ENCODE results near the gene NR6A1. TPM values are rescaled to one million over a fixed set of nuclear protein-coding genes. Genes with fewer than 3 reads are reported as not detected.

Gene NR6A1
- polyA plus RNA-seq, 1 experiment, result 0.25 TPM

- Histone ChIP-seq H3K27me3 (ENCODE audit: control insufficient read depth, insufficient read depth, low read length) (peaks cover 8% of the 10 kb centered on the region), H3K4me3 (ENCODE audit: low read depth, low read length) (no peak overlapping the region), H3K36me3 (ENCODE audit: control insufficient read depth, insufficient read depth, low read length) (no peaks in the 10 kb centered on the region)
- no peak for TF ChIP-seq CTCF (IDR thresholded peaks at IDR 0.05; ENCODE audit: insufficient read depth, low read depth, low read length)
- ChIA-PET CTCF (interaction anchor here (1.7 kb wide), 1 partner anchor 8 kb away, joined by 4 read pairs; no protein-coding TSS in a partner anchor), POLR2A (no interaction called here)
- DNase-seq (ENCODE audit: low read depth), result no peak
Observed at GRCh38 chr9:124470726-124471125, 300.4 kb downstream of the NR6A1 start.

- POLR2A ChIA-PET, result no interaction called here
- Histone ChIP-seq H3K36me3 (ENCODE audit: control insufficient read depth, insufficient read depth, low read length) (no peaks in the 10 kb centered on the region), H3K4me3 (ENCODE audit: low read depth, low read length) (no peak overlapping the region), H3K27me3 (ENCODE audit: control insufficient read depth, insufficient read depth, low read length) (peaks cover 8% of the 10 kb centered on the region)
- CTCF ChIA-PET, result interaction anchor here (1.7 kb wide), 1 partner anchor 8 kb away, joined by 4 read pairs; no protein-coding TSS in a partner anchor
- DNase-seq (ENCODE audit: low read depth), result no peak
- TF ChIP-seq CTCF (IDR thresholded peaks at IDR 0.05; ENCODE audit: insufficient read depth, low read depth, low read length), result no peak
Observed at GRCh38 chr9:124470306-124470705, 300.8 kb downstream of the NR6A1 start.

- TF ChIP-seq CTCF (IDR thresholded peaks at IDR 0.05; ENCODE audit: insufficient read depth, low read depth, low read length), result no peak
- peaks cover 6% of the 10 kb centered on the region for H3K27me3 ChIP-seq (ENCODE audit: control insufficient read depth, insufficient read depth, low read length)
Observed at GRCh38 chr9:124469011-124469832, 301.9 kb downstream of the NR6A1 start.

GRCh38 chr9:124468061-124468740 is 302.9 kb downstream of the NR6A1 start:
- CTCF ChIA-PET, result no interaction called here
- DNase-seq (ENCODE audit: low read depth), result no peak
- peaks cover 5% of the 10 kb centered on the region for H3K27me3 ChIP-seq (ENCODE audit: control insufficient read depth, insufficient read depth, low read length)
- H3K36me3 ChIP-seq (ENCODE audit: control insufficient read depth, insufficient read depth, low read length), result no peaks in the 10 kb centered on the region
- H3K4me3 ChIP-seq (ENCODE audit: low read depth, low read length), result no peak overlapping the region
- TF ChIP-seq CTCF (IDR thresholded peaks at IDR 0.05; ENCODE audit: insufficient read depth, low read depth, low read length), result no peak
- POLR2A ChIA-PET, result no interaction called here

More at GRCh38 chr9:124469011-124469832, 301.9 kb downstream of the NR6A1 start:
- ChIA-PET POLR2A (no interaction called here), CTCF (no interaction called here)
- DNase-seq (ENCODE audit: low read depth), result no peak
- no peaks in the 10 kb centered on the region for H3K36me3 ChIP-seq (ENCODE audit: control insufficient read depth, insufficient read depth, low read length)
- H3K4me3 ChIP-seq (ENCODE audit: low read depth, low read length), result no peak overlapping the region

GRCh38 chr9:124467410-124468060 is 303.6 kb downstream of the NR6A1 start:
- CTCF ChIA-PET, result no interaction called here
- no peak for DNase-seq (ENCODE audit: low read depth)
- POLR2A ChIA-PET, result no interaction called here

More at GRCh38 chr9:124467410-124468060, 303.6 kb downstream of the NR6A1 start:
- H3K36me3 ChIP-seq (ENCODE audit: control insufficient read depth, insufficient read depth, low read length), result no peaks in the 10 kb centered on the region
- H3K4me3 ChIP-seq (ENCODE audit: low read depth, low read length), result no peak overlapping the region
- no peak for TF ChIP-seq CTCF (IDR thresholded peaks at IDR 0.05; ENCODE audit: insufficient read depth, low read depth, low read length)
- H3K27me3 ChIP-seq (ENCODE audit: control insufficient read depth, insufficient read depth, low read length), result peaks cover 5% of the 10 kb centered on the region

All from BJ (cell line).